Measurements from ENCODE around the gene PTGS1.
"Not testable (repeated sequence)": the region's sequence is repeated elsewhere in the genome, so short reads cannot be mapped to it uniquely, and the experiment has no call there.

Gene PTGS1

DNA sequence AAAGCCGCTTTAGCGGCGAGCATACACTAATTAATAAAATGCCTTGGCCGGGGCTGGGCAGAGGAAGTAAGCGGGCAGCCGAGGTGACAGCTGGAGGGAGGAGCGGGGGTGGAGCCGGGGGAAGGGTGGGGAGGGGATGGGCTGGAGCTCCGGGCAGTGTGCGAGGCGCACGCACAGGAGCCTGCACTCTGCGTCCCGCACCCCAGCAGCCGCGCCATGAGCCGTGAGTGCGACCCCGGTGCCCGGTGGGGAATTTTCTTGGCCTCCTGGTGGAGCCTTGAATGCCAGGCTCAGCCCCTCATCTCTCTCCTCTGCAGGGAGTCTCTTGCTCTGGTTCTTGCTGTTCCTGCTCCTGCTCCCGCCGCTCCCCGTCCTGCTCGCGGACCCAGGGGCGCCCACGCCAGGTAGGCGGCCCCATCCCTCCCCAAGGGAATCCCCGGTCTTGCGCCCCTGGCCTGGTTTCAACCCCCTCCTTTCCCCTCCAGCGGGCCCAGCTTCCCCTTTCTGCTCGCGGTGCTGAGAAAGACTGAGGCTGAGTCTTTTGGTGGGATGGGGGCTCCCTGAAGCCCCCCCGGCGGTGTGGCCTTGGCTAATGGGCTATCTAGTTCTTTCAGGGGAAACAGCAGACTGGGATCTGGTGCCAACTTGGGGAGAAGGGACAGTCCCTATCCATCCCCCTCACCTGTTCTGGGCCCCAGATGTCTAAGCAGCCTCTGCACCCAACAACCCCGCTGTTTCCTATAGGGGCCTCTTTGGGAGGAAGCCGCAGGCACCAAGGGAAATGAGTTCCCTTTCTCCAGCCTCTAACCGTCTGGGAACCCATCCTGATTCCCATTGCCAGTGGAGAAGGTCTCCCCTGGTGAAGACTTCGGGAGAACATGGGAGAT lies at the start of gene PTGS1:
TSS of gene PTGS1 (plus strand) at position 156 of the 887 bp plus-strand sequence. CDS start at position 217, 61 bp downstream.
- DNase-seq = peak; percentile 71

DNA sequence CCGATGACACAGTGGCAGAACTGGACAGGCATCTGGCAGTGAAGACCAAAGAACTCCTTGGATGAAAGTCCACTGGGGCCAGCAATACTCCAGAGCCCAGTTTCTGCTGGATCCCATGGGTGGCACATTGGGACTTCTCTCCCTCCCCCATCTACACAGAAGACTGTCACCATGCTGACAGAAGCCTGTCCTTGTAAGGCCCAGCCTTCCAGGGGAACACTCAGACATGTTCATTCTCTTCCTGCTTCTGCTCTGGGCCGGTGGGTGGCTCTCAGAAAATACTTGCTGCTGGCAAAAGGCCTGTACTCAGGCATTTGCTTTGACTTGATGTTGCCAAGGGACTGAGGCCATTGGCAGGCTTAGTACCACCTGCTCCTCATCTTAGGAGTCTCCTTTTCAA lies 48.3 kb upstream of the PTGS1 start:
- DNase-seq = no peak

DNA sequence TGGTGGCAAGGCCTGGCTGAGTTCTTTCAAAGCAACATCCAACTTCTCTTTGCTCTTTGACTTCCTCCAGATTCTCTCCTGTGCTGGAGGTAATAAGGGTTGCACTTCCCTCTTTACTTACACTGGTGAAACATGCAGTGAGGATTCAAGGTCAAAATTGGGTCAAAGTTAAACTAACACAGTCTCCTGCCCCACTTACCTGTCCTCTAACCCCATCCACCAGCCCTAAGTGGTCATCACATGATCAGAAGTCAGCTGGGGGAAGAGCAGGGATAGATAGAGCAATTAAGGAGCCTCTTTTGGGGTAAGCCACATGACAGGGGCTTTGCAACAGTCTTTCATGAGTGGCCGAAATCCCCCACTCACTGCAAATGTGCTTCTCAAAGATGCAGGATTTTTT lies 46.2 kb upstream of the PTGS1 start:
- DNase-seq = not testable (repeated sequence)

DNA sequence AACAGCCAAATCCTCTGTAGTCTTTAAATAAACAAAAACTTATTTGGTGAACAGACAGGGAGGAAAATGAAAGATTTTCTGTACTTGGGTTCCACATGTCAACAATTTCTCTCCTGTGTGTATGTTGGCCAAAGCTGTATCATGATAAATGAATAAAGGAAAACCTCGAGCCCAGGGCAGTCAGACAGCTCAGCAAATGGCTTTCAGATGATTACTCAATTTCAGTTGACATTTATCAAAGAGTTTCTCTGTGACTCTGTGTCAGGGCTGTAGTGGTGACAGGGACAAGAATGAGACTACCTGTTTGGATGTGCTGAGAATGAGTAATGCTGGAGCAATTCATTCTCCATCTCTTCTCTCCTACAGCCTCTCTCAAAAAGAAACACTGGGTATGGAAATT lies 45.7 kb upstream of the PTGS1 start:
- DNase-seq = no peak

DNA sequence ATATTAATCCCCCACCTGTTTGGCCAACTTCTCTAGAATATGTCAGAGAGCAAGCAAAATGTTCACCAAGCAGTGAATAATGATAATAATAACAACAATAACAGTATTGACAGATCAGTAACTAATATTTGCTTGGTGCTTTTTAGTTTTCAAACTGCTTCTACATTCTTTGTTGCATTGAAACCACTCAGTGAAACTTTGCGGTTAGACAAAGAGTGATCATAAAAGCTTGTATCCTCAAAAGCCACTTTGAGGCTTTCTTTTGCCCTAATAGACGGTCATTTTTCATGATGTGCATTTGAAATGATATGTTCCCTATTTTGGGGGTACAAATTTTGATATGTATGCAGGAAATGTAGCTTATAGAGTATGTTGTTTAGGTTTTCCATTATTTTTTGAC lies 43.6 kb upstream of the PTGS1 start:
- no peak for DNase-seq

DNA sequence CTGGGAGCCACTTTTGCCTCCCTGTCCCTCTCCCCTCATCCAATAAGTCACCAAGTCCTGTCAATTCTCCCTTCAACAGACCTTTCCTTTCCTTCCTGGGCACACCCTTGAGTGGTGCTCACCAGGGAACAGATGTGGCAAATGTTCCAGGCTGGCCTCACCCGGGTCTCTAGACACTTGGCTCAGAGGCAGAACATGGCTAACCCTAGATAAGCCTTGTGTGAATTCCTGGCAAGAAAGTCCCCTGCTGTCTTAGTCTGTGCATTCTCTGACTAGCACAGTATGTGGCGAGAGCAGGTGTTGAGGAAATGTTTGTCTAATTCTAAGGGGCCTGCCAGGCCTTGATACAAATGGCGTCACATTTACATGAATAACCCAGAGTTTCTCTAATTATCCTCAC lies 41.2 kb upstream of the PTGS1 start:
- peak; percentile 71 for DNase-seq

DNA sequence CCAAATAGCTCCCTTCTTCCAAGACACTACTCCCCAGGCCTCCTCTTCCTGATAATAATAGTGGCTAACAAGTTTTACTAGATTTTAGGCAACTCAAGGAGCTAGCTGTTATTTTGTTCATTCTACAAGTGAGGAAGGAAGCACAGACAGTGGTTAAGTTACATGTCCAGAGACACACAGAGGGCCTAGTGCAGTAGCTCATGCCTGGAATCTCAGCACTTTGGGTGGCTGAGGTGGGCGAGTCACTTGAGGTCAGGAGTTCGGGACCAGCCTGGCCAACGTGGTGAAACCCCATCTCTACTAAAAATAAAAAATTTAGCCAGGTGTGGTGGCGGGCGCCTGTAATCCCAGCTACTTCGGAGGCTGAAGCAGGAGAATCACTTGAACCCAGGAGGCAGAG lies 40.4 kb upstream of the PTGS1 start:
- DNase-seq = not testable (repeated sequence)

DNA sequence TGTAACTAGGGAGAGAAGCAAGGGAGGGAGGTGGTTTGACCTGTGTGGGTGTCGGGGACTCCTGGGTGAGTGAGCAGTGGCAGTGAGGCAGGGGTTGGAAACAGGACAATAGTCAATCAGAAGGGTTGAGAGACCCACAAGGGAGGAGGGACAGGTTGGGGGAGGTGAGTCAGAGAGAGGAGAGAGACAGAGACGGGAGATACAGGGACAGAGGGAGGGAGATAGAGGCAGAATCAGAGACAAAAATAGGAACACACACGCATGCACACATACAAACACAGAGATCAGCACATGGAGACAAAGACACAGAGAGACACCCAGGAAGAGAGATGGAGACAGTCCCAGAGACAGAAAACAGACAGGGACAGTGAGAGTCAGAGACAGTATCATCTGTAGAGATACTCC lies 39.3 kb upstream of the PTGS1 start:
- DNase-seq = no peak

DNA sequence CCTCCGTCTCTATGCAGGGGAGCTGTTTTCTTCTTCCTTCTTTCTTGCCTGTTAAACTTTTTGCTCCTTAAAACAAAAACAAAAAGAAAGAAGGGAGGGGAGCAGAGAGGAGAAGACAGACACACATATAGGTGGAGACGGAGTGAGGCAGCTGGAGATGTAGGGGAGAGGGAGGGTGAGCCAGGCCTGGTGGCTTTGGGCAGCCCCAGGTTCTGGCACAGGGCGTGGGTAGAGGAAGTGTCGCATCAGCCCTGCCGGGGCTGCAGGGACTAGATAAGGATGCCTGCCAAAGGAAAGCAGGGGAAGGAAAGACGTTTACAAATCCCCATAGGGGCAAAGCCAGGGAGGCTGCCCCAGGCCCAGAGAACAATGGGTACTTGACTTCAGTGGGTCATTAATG lies 38.7 kb upstream of the PTGS1 start:
- DNase-seq = peak; percentile 68

DNA sequence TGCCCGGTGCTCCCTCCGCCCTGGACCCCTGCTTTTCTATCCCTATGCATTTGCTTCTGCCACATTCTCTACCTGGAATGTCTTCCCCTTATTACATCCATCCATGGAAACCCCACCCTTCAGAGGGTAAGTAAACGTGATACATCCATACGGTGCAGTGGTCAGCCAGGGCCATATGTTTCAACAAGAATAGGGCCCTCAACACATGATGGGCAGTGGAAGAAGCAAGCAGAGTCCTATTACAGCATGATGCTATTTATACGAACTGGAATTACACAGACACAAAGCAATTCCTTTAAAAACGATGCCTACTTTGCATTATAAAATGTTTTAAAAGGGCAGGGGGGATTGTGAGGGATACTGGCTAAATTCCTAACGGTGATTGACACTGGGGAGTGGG lies 38.2 kb upstream of the PTGS1 start:
- DNase-seq = no peak

DNA sequence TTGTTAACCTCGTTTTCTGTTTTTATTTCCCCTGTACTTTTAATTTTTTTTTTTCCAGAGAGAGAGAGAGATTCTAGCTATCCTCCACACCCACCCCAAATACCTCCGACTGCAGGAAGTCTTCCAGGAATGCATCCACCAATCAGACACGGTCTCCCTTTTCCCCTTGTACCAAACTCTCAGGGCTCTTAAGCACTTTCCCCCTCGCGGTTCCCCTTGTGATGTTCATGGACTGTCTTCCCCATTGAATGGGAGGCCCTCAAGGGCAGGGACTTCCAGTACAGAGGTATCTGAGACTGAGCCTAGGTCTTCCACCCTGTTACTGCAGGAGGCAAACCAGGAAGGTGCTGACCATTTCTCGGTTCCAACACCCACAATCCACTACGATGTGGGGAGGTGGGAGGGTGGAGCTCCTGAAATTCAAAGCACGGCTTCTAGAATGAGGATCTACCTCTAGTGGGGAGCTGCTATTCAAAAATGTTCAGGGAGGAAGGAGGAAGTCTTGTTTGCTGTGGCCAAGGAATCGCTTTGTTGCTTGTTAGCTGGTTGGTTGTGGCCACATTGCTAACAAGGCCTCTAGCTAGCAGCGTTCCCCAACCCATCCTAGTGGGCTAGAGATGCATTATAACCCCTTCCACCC lies 37.5 kb upstream of the PTGS1 start:
- no peak for DNase-seq

DNA sequence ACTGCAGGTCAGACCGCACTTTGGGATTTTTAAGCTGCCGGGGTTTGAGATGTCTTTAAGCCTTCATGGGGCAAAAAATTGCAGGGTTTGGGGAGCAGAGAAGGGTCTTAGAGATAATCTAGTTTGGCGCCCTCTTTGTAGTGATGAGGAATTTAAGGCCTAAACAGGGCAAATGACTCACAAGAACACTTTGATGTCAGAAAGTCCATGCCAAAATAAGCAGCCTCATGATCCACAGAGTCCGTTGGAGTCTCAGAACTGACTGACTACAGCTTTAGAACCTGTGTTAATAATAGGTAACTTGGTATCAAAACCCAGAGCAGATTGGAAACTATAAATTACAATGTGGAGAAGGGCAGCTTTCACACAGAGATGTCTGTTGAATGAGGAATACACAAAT lies 35.9 kb upstream of the PTGS1 start:
- DNase-seq = no peak

DNA sequence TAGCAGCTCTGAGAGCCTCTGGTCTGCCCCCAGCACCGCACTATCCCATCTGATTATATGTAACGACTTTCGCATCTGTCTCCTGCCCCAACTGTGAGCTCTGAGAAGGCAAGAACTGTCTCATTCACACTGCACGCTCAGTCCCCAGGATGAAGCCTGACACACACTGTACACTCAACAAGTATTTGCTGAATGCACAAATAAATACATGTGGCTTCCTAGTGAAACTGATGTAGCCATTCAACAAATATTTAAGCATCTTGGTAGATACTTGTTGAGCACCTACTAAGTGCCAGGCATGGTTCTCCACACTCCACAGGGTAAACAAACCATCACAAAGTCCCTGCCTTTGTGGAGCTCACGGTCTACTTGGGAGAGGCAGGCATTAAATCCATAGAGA lies 34.6 kb upstream of the PTGS1 start:
- DNase-seq = no peak

DNA sequence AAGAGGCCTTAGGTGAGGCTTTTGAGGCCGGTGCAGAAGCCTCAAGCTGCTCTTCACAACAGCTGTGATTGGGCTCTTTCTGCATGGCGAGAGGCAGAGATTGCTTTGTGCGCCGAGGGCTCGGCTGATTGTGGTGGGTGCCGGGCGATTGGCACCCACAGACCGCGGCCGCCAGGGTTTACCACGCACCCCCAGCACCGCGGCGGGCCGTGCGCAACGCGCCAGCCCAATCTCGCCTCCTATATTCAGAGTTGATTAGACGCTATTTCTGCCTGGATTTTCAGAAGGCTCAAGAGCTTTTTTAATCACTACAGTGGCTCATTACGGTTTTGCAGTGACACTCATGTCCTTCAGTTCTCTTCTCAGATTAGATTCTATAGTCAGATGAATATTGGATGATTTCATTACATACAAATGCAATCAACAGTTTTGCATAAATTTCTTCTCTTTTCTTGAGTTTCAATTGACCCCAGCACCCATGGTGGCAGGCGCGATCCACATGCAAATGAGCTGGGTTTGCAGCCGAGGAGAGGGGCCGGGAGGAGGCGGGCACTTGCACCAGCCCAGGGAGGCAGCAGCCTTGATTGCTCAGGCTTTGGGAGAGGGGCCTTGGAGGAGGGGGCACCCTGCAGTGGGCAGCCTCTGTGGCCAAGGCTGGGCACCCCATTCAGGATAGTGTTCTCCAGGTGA lies 33.8 kb upstream of the PTGS1 start:
- no peak for DNase-seq

DNA sequence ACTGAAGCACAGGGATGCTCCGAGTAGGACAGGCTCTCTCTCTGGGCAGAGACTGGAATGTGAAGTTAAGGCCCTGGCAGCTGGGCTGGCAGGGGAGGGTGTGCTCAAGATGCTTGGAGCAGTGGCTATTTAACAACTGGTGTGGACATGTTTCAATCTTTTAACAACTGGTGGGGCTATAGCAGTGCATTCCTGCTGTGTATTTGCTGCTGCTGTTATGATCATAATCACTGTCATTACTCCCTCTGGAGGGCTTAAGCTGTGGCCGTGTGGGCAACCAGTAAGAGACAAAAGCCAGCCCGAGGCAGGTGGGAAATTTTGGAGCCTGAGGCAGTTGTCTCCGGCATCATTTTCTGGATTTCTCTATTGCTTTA lies 33.3 kb upstream of the PTGS1 start:
- peak; percentile 32 for DNase-seq

DNA sequence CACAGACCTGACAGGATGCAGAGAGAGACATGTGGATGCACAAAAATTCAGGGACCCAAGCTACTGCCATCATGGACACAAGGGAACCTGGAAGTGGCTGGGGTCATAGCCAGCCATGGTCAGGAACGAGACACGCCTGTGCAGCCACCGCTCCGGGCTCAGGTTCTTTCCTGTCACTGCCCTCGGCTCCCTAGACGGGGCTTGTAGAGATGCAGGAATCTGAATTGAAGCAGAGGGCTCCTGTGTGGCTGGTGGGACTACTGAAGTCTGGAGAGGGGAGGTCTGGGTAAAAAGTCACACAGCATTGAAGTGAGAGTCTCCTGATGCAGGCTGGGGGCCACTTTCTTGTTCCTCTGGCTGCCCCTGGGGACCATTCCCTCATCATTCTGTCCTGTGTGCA lies 32.3 kb upstream of the PTGS1 start:
- no peak for DNase-seq

DNA sequence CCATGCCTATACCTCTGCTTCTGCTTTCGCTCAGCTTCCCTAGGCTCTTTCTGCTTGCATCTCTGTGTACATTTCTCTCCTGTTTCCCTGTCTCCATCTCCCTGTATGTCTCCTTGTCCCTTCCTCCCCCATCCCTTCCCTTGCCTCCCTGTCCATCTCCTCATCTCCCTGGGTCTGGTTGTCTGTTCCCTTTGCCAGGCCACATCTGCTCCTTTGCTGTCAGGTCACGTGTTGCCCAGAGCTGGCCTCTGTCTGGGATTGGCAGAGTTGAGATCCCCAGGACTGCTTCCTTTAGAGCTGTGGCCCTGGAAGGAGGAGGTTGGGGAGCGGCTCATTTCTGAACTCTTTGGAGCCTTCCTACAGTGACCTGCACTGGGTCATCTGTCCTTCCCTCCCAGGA lies 31.8 kb upstream of the PTGS1 start:
- DNase-seq = no peak

DNA sequence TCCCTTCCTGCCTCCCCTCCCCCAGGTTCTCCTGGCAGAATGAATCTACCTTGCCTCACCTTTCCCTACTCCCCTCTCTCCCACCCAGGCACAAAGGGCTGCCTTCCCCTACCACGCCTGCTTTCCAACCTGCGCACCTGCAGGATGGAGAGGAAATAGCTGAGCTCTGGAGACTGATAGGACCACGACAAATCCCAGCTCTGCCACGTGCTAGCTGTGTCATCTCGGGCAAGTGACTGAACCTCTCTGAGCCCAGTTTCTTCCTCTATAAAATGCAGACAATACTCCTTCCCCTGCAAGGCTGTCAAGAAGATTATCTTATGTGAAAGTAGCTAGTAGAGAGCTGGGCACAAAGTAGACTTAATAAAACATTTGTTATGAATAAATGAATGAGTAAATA lies 31.2 kb upstream of the PTGS1 start:
- DNase-seq = no peak

DNA sequence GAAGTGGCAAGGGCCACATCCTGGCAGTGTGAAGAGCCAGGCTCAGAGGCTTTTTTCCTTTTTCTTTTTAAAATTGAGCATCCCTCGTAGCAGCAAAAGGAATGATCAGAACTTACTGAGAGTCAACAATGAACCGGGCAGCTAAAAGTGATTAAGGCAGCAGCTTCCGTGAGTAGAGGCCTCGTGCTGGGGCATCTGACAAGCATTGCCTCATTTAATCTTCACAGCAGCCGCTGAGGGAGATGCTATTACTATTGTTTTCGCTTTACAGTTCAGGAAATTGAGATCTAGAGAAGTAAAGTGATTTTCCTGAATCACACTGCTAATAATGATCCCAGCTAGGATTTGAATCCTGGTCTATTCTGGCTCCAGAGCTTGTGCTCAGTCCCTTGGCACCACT lies 30.7 kb upstream of the PTGS1 start:
- DNase-seq = no peak

DNA sequence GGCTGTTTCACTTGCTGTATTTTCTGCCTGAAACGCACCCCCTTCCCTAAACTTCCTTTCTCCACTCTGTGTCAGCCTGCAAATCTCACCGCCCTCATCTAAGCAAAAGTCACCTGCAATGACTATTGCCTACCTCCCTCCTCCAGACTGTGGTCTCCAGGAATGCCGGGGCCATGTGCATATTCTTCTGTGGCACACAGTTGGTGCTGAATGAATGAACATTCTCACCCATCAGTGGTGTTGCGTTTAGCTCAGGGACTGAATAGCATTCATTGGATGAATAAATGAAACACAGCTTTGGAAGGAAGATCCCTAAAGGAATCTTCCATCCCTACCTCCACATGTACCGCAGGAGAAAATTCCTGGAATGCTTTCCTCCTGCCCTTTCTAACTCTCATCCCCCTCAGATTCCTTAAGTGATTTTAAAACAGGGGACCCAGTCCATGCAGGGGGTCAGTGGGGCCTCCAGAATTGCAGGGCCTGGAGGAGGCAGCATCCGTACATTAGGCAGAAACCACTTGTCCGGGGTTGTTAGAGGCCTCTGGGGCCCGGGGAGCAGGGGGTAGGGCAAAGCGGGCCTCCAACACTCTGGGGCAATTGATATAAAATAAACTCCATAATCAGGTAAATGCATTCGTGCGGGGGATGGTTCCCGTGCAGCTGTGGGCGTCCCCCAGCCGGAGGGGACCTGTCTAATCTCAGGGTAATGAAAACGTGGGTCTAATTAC lies 28.3 kb upstream of the PTGS1 start:
- no peak for DNase-seq

DNA sequence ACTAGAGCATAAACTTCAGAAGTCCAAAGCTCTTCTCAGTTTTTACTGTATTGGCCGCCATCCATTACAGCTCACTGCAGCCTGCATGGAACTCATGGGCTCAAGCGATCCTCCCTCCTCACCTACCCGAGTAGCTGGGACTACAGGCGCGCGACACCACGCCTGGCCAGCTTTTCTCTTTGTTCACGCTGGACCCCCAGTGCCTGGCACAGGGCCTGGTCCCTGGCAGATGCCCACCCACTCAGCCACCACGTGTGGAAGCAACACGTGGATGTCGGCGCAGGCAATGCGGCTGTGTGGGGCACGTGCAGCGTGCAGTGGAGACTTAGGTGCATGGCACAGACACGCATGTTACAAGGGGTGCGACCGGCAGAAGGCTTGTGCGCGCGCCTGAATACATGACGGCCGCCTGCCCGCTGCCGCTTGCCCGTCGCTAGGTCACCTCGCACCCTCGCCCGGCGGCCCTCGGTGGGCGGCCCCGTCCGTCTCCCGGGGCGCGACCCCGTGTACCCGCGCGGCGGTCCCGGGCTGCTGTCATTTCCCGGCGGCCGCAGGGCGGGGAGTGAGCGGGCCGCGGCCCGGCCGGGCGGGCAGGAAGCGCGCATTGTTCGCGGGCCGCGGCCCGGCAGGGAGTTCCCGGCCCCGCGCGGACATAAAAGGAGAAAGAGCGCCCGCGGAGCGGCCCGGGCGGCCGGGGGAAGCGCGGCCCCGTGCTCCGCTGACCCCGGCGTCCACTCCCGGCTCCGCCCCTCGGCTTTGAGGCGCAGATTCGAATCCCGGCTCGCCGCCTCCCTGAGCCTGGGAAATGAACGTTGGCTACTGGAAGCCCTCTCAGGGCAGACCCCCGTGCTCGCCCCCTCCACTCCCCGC lies 24.1 kb upstream of the PTGS1 start:
- DNase-seq = no peak
